Endothelial cell of umbilical vein (primary cell): ENCODE measurements around the gene DMD.

Experiments
- FOS ChIP-seq: IDR thresholded peaks from 2 replicates; pipeline ENCODE4 v1.6.1; 2011; ENCODE audit warnings: mild to moderate bottlenecking, low read length, moderate library complexity, borderline replicate concordance; ENCODE audit not compliant: insufficient read depth
- GATA2 ChIP-seq: IDR thresholded peaks from 2 replicates; pipeline ENCODE4 v1.7.0; 2011; ENCODE audit warnings: low read depth, mild to moderate bottlenecking, moderate library complexity, mixed read lengths, low read length; ENCODE audit not compliant: insufficient read length, insufficient read depth
- POLR2A ChIP-seq: IDR thresholded peaks from 2 replicates; pipeline ENCODE4 v1.6.1; 2012; ENCODE audit warnings: low read depth, mild to moderate bottlenecking, control low read depth, low read length
- POLR2AphosphoS5 ChIP-seq: IDR thresholded peaks from 2 replicates; pipeline ENCODE4 v1.6.1; 2012; ENCODE audit warnings: low read depth, mild to moderate bottlenecking, control low read depth, low read length, moderate library complexity; ENCODE audit not compliant: insufficient read depth
- TF ChIP-seq, protein P1 (sequence below), 2 donors: IDR thresholded peaks; 1 replicate in 1 of 2; 2 replicates in 1 of 2; pipeline ENCODE4 v1.5.1; 2011; ENCODE audit warnings: low read length in 2 of 2, mild to moderate bottlenecking in 2 of 2, moderate library complexity in 2 of 2, control low read depth in 1 of 2, inconsistent platforms in 1 of 2, low read depth in 1 of 2; ENCODE audit not compliant: insufficient read depth in 1 of 2; ENCODE audit errors: extremely low read depth in 1 of 2

GRCh38 chrX:32871636-32872035 lies 339.7 kb downstream of the DMD start:
- TF ChIP-seq, protein P1, sequence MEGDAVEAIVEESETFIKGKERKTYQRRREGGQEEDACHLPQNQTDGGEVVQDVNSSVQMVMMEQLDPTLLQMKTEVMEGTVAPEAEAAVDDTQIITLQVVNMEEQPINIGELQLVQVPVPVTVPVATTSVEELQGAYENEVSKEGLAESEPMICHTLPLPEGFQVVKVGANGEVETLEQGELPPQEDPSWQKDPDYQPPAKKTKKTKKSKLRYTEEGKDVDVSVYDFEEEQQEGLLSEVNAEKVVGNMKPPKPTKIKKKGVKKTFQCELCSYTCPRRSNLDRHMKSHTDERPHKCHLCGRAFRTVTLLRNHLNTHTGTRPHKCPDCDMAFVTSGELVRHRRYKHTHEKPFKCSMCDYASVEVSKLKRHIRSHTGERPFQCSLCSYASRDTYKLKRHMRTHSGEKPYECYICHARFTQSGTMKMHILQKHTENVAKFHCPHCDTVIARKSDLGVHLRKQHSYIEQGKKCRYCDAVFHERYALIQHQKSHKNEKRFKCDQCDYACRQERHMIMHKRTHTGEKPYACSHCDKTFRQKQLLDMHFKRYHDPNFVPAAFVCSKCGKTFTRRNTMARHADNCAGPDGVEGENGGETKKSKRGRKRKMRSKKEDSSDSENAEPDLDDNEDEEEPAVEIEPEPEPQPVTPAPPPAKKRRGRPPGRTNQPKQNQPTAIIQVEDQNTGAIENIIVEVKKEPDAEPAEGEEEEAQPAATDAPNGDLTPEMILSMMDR (IDR thresholded peaks at IDR 0.05; ENCODE audit: extremely low read depth in 1 of 2, insufficient read depth in 1 of 2, low read depth in 1 of 2, low read length in 2 of 2) = no peak
- TF ChIP-seq FOS (no peak), POLR2AphosphoS5 (no peak), POLR2A (no peak), GATA2 (no peak)
